H1 (cell line): ENCODE data around the gene GPBP1. TPM values are rescaled to one million over a fixed set of nuclear protein-coding genes. Genes with fewer than 3 reads are reported as not detected.

ENCODE experiments used
- CTCF ChIA-PET: fragments of 300-600 bp; sonication (Branson Sonifier 250); formaldehyde crosslinking; loops from one replicate; lab custom pipeline; 2021; ENCODE audit not compliant: partially characterized antibody; lab: Charles Lee
- POLR2A ChIA-PET: fragments of 300-600 bp; sonication (Branson Sonifier 250); formaldehyde crosslinking; loops from one replicate; lab custom pipeline; 2021; ENCODE audit warnings: inconsistent platforms; ENCODE audit not compliant: partially characterized antibody; lab: Charles Lee
- DNase-seq, 2 experiments: peaks; one replicate each; pipeline versions ENCODE4 v3.0.0 to v3.0.0-alpha.2; 2010 to 2022; ENCODE audit warnings: low spot score in 2 of 2, low read depth in 1 of 2, mixed read lengths in 1 of 2
- FAIRE-seq: peaks from 2 replicates; lab custom pipeline; 2011; peaks lifted over from hg19 to GRCh38; lab: Jason Lieb, UNC
- H2AFZ ChIP-seq: 2 replicates; pipeline ENCODE4 v1.8.1; 2012; ENCODE audit warnings: low read length, inconsistent platforms
- H2AK5ac ChIP-seq: 2 replicates; pipeline ENCODE4 v1.6.1; 2013; ENCODE audit warnings: low read depth, low read length
- H2BK120ac ChIP-seq: replicated peaks from 2 replicates; pipeline ENCODE3; 2013; ENCODE audit warnings: low read depth, low read length, inconsistent platforms
- H2BK12ac ChIP-seq: 2 replicates; pipeline ENCODE4 v1.6.1; 2013; ENCODE audit warnings: low read depth, low read length
- H2BK15ac ChIP-seq: 2 replicates; pipeline ENCODE4 v1.6.1; 2013; ENCODE audit warnings: low read length
- H2BK20ac ChIP-seq: 2 replicates; pipeline ENCODE4 v1.6.1; 2013; ENCODE audit warnings: low read length
- H2BK5ac ChIP-seq: 2 replicates; pipeline ENCODE4 v1.6.1; 2013; ENCODE audit warnings: low read depth, low read length
- H3K14ac ChIP-seq: 2 replicates; pipeline ENCODE4 v1.6.1; 2013; ENCODE audit warnings: inconsistent platforms; ENCODE audit not compliant: insufficient read length
- H3K18ac ChIP-seq: 2 replicates; pipeline ENCODE4 v1.6.1; 2013; ENCODE audit warnings: low read length; ENCODE audit errors: extremely low read depth
- H3K23ac ChIP-seq: 2 replicates; pipeline ENCODE4 v1.6.1; 2013; ENCODE audit warnings: inconsistent platforms; ENCODE audit not compliant: insufficient read length
- H3K23me2 ChIP-seq: 2 replicates; pipeline ENCODE4 v1.6.1; 2013; ENCODE audit warnings: low read depth, low read length
- H3K27ac ChIP-seq: 2 replicates; pipeline ENCODE4 v1.6.1; 2011; ENCODE audit warnings: low read depth, low read length, inconsistent platforms
- H3K27me3 ChIP-seq, 4 experiments: replicated peaks in 1 of 4; 1 replicate in 1 of 4; 2 replicates in 3 of 4; pipeline versions ENCODE4 v1.6.1 to v1.8.1; 2011 to 2013; ENCODE audit warnings: low read length in 3 of 4, mild to moderate bottlenecking in 3 of 4, inconsistent platforms in 2 of 4, mixed read lengths in 2 of 4, moderate library complexity in 1 of 4; ENCODE audit not compliant: control insufficient read depth in 3 of 4, insufficient read depth in 3 of 4; ENCODE audit errors: extremely low read depth in 1 of 4
- H3K36me3 ChIP-seq, 4 experiments: 2 replicates each; pipeline versions ENCODE4 v1.6.1 to v1.8.1; 2011 to 2013; ENCODE audit warnings: mild to moderate bottlenecking in 4 of 4, low read length in 3 of 4, moderate library complexity in 2 of 4, control low read depth in 1 of 4, inconsistent platforms in 1 of 4; ENCODE audit not compliant: insufficient read depth in 4 of 4, control insufficient read depth in 2 of 4
- H3K4ac ChIP-seq: replicated peaks from 2 replicates; pipeline ENCODE3; 2013; ENCODE audit warnings: low read length, low read depth, mixed read lengths, inconsistent platforms; ENCODE audit not compliant: insufficient read length
- H3K4me1 ChIP-seq, 4 experiments: replicated peaks in 1 of 4; 1 replicate in 1 of 4; 2 replicates in 3 of 4; pipeline versions ENCODE4 v1.6.1 to v1.8.1; 2011 to 2013; ENCODE audit warnings: low read length in 3 of 4, inconsistent platforms in 2 of 4, mixed read lengths in 1 of 4; ENCODE audit not compliant: insufficient read depth in 4 of 4, control insufficient read depth in 3 of 4
- H3K4me2 ChIP-seq, 2 experiments: 2 replicates each; pipeline versions ENCODE4 v1.6.1 to v1.8.1; 2011 to 2013; ENCODE audit warnings: low read depth in 2 of 2, low read length in 2 of 2, control low read depth in 1 of 2, inconsistent platforms in 1 of 2, mild to moderate bottlenecking in 1 of 2; ENCODE audit not compliant: insufficient read depth in 1 of 2
- H3K4me3 ChIP-seq, 4 experiments: fragments of 200-600, 300-600 bp in 1 of 4; sonication (generic), shearing (Covaris generic), sonication (Bioruptor Twin) in 1 of 4; 2 replicates each; pipeline versions ENCODE4 v1.5.1 to v1.8.1; 2011 to 2016; ENCODE audit warnings: low read length in 4 of 4, low read depth in 3 of 4, control low read depth in 2 of 4, inconsistent platforms in 2 of 4, mild to moderate bottlenecking in 2 of 4, mixed read lengths in 1 of 4, moderate library complexity in 1 of 4; ENCODE audit not compliant: insufficient read depth in 2 of 4; ENCODE audit errors: extremely low read depth in 1 of 4
- H3K56ac ChIP-seq: replicated peaks from 2 replicates; pipeline ENCODE3; 2013; ENCODE audit warnings: low read depth, mild to moderate bottlenecking, mixed read lengths, low read length, inconsistent platforms; ENCODE audit not compliant: insufficient read length
- H3K79me1 ChIP-seq: 2 replicates; pipeline ENCODE4 v1.6.1; 2013; ENCODE audit warnings: low read depth, low read length, control low read depth
- H3K79me2 ChIP-seq, 2 experiments: 2 replicates each; pipeline versions ENCODE4 v1.6.1 to v1.8.1; 2012 to 2013; ENCODE audit warnings: low read length in 2 of 2, mild to moderate bottlenecking in 2 of 2, inconsistent platforms in 1 of 2; ENCODE audit not compliant: insufficient read depth in 2 of 2, control insufficient read depth in 1 of 2
- H3K9ac ChIP-seq, 4 experiments: replicated peaks in 1 of 4; 1 replicate in 1 of 4; 2 replicates in 3 of 4; pipeline versions ENCODE4 v1.6.1 to v1.8.1; 2011 to 2013; ENCODE audit warnings: low read depth in 3 of 4, low read length in 3 of 4, control low read depth in 2 of 4, mild to moderate bottlenecking in 2 of 4, moderate library complexity in 2 of 4, inconsistent platforms in 1 of 4; ENCODE audit errors: extremely low read depth in 1 of 4
- H3K9me3 ChIP-seq, 2 experiments: 2 replicates each; pipeline versions ENCODE4 v1.6.1 to v1.8.1; 2012 to 2013; ENCODE audit warnings: mild to moderate bottlenecking in 2 of 2, moderate library complexity in 2 of 2, control low read depth in 1 of 2, inconsistent platforms in 1 of 2, low read depth in 1 of 2, low read length in 1 of 2, mixed read lengths in 1 of 2; ENCODE audit not compliant: insufficient read depth in 2 of 2
- H4K20me1 ChIP-seq, 2 experiments: replicated peaks in 1 of 2; 2 replicates each; pipeline versions ENCODE3 to v1.8.1; 2011 to 2013; ENCODE audit warnings: inconsistent platforms in 2 of 2, low read length in 2 of 2, mild to moderate bottlenecking in 1 of 2; ENCODE audit not compliant: insufficient read depth in 2 of 2, control insufficient read depth in 1 of 2
- H4K5ac ChIP-seq: 2 replicates; pipeline ENCODE4 v1.6.1; 2013; ENCODE audit warnings: low read length, low read depth, mixed read lengths, inconsistent platforms; ENCODE audit not compliant: insufficient read length
- H4K8ac ChIP-seq: 2 replicates; pipeline ENCODE4 v1.8.0; 2013; ENCODE audit warnings: mild to moderate bottlenecking, moderate library complexity, low read length, inconsistent platforms; ENCODE audit not compliant: insufficient read depth; ENCODE audit errors: extremely low read depth
- H4K91ac ChIP-seq: replicated peaks from 2 replicates; pipeline ENCODE3; 2013; ENCODE audit warnings: low read length, mixed read lengths, inconsistent platforms; ENCODE audit not compliant: insufficient read length
- PHF8 ChIP-seq: fragments of 200-600 bp; sonication (generic); conservative IDR thresholded peaks from 2 replicates; pipeline ENCODE4 v1.7.1; 2012; ENCODE audit warnings: low read depth, mild to moderate bottlenecking, inconsistent platforms, low read length, moderate library complexity
- RAD21 ChIP-seq, 2 experiments: IDR thresholded peaks in 1 of 2; conservative IDR thresholded peaks in 1 of 2; 2 replicates each; pipeline ENCODE4 v1.6.1; 2011; ENCODE audit warnings: low read depth in 2 of 2, low read length in 2 of 2, improper control_type of control experiment in 1 of 2, inconsistent platforms in 1 of 2, mild to moderate bottlenecking in 1 of 2, moderate library complexity in 1 of 2
- WGBS, 2 experiments: shearing (Covaris generic) in 1 of 2; methylation state at CpG; one replicate each; pipeline versions ENCODE4 v1.1.6 to v1.1.7; 2013 to 2015; ENCODE audit warnings: low lambda C conversion rate in 2 of 2, mixed read lengths in 2 of 2, inconsistent platforms in 1 of 2, low coverage in 1 of 2, missing lambda C conversion rate in 1 of 2; ENCODE audit not compliant: insufficient replicate concordance in 2 of 2, insufficient coverage in 1 of 2, insufficient read length in 1 of 2; ENCODE audit errors: extremely low coverage in 1 of 2, missing lambda C conversion rate in 1 of 2; 5-methylcytosine and 5-hydroxymethylcytosine counted together
- polyA plus RNA-seq, 7 experiments: library from polyadenylated mRNA; depleted of rRNA in 3 of 7; stranded (reverse) in 5 of 7; unstranded in 2 of 7; fragments of >200 nt in 5 of 7; fragments of 200-250 nt in 2 of 7; gene quantifications; 1 replicate in 5 of 7; 2 replicates in 1 of 7; 4 replicates in 1 of 7; pipeline versions ENCODE4 v1.2.1 to v1.2.3, GENCODE V29; 2011 to 2013; ENCODE audit warnings: missing spikeins in 2 of 7, mixed read lengths in 2 of 7
- total RNA-seq: library from RNA; stranded (reverse); fragmentation: NEBNext Ultra II Directional; extraction: Animal tissue kit (Norgen Biotek cat#: 25700); gene quantifications from 2 replicates; pipeline ENCODE4 v1.2.1, GENCODE V29; 2021
- TF ChIP-seq, protein P1 (sequence below), 3 experiments: IDR thresholded peaks; 1 replicate in 2 of 3; 2 replicates in 1 of 3; pipeline versions ENCODE4 v1.5.1 to v1.6.1; 2011; ENCODE audit warnings: low read length in 3 of 3, mild to moderate bottlenecking in 3 of 3, inconsistent platforms in 2 of 3, low read depth in 1 of 3, moderate library complexity in 1 of 3; ENCODE audit not compliant: insufficient read depth in 1 of 3; ENCODE audit errors: control extremely low read depth in 1 of 3

GPBP1 gene
- total and polyA plus RNA-seq, 2 of the 8 experiments (the other 6 are each of a cell fraction or from before 2014, with no cell fraction given) = 29.2 to 108 TPM

DNA sequence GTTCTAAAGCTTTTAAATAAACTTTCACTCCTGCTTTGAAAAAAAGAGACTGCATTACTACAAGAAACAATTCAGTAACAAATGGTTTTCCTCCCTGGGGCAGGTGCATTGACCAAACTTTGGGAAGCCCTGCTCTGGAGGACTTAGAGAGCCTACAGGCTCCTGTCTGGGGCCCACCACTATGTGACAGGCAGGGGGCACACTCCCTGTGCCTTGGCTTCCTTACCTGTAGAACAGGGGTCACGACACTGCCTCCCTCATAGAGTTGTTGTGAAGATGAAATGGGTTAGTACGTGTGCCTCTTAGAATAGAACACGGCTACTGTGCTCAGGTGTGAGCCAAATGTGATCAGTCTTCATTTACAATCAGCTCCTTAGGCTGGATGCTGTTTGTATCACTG is 130.1 kb downstream of the GPBP1 start:
- no peak overlapping the region for H3K4me3 ChIP-seq
- WGBS, 2 experiments = 85% methylated on average over 3 of the region's 3 CpGs; no CpG with 5 or more reads in 1 of the 2 experiments
- no peaks in the 10 kb centered on the region for H3K4me1 ChIP-seq
- peaks cover 5% of the 10 kb centered on the region in 2 experiments; a peak in 2 of 4 replicates for H3K9me3 ChIP-seq
- no peaks in the 10 kb centered on the region for H3K23me2 ChIP-seq
- H2BK15ac ChIP-seq = no peak overlapping the region
- H4K20me1 ChIP-seq = no peaks in the 10 kb centered on the region
- no peak overlapping the region for H3K9ac ChIP-seq
- FAIRE-seq (no peak), DNase-seq (no peak)
- no peak overlapping the region for H4K91ac ChIP-seq
- TF ChIP-seq RAD21 (IDR thresholded peaks at IDR 0.05 in 1 of 2, conservative IDR thresholded peaks at IDR 0.05 in 1 of 2; ENCODE audit: low read depth in 2 of 2, low read length in 2 of 2) (peak; percentile 43 to 57), PHF8 (no peak)
- TF ChIP-seq, protein P1, sequence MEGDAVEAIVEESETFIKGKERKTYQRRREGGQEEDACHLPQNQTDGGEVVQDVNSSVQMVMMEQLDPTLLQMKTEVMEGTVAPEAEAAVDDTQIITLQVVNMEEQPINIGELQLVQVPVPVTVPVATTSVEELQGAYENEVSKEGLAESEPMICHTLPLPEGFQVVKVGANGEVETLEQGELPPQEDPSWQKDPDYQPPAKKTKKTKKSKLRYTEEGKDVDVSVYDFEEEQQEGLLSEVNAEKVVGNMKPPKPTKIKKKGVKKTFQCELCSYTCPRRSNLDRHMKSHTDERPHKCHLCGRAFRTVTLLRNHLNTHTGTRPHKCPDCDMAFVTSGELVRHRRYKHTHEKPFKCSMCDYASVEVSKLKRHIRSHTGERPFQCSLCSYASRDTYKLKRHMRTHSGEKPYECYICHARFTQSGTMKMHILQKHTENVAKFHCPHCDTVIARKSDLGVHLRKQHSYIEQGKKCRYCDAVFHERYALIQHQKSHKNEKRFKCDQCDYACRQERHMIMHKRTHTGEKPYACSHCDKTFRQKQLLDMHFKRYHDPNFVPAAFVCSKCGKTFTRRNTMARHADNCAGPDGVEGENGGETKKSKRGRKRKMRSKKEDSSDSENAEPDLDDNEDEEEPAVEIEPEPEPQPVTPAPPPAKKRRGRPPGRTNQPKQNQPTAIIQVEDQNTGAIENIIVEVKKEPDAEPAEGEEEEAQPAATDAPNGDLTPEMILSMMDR (IDR thresholded peaks at IDR 0.05; ENCODE audit: control extremely low read depth in 1 of 3, insufficient read depth in 1 of 3, low read depth in 1 of 3, low read length in 3 of 3) = peak; percentile 54 to 67 (median 54)
- no peaks in the 10 kb centered on the region for H3K79me1 ChIP-seq
- H2AFZ ChIP-seq = no peak overlapping the region
- no peaks in the 10 kb centered on the region for H3K79me2 ChIP-seq
- H3K4me2 ChIP-seq = no peak overlapping the region
- ChIA-PET POLR2A (no interaction called here), CTCF (interaction anchor here (0.5 to 2.5 kb wide), 7 partner anchors 9 to 1157 kb away, joined by 3 to 14 read pairs (median 3); no protein-coding TSS in a partner anchor)
- H2BK12ac ChIP-seq = no peak overlapping the region
- H3K14ac ChIP-seq = no peak overlapping the region
- no peak overlapping the region for H3K18ac ChIP-seq
- no peaks in the 10 kb centered on the region for H3K36me3 ChIP-seq
- no peak overlapping the region for H3K56ac ChIP-seq
- H4K8ac ChIP-seq = no peak overlapping the region
- no peak overlapping the region for H3K27ac ChIP-seq
- H3K27me3 ChIP-seq = no peaks in the 10 kb centered on the region
- H3K4ac ChIP-seq = no peak overlapping the region
- H4K5ac ChIP-seq = no peak overlapping the region
- no peak overlapping the region for H2BK5ac ChIP-seq
- H2AK5ac ChIP-seq = no peak overlapping the region
- H2BK20ac ChIP-seq = no peak overlapping the region
- no peak overlapping the region for H3K23ac ChIP-seq
- no peak overlapping the region for H2BK120ac ChIP-seq
